Keratinocyte (primary cell): ENCODE data around the gene CUX1.

Experiments
- EZH2 ChIP-seq: IDR thresholded peaks from one replicate; pipeline ENCODE4 v1.6.1; 2012; ENCODE audit warnings: inconsistent platforms, mild to moderate bottlenecking, low read length, moderate library complexity
- TF ChIP-seq, protein P1 (sequence below), 3 experiments: IDR thresholded peaks in 1 of 3; conservative IDR thresholded peaks in 1 of 3; optimal IDR thresholded peaks in 1 of 3; 2 replicates in 2 of 3; 3 replicates in 1 of 3; pipeline versions ENCODE3 to v1.5.1; 2011; ENCODE audit warnings: low read length in 3 of 3, mild to moderate bottlenecking in 3 of 3, moderate library complexity in 2 of 3, control low read depth in 1 of 3, inconsistent platforms in 1 of 3; ENCODE audit not compliant: insufficient read depth in 2 of 3; ENCODE audit errors: extremely low read depth in 1 of 3

DNA sequence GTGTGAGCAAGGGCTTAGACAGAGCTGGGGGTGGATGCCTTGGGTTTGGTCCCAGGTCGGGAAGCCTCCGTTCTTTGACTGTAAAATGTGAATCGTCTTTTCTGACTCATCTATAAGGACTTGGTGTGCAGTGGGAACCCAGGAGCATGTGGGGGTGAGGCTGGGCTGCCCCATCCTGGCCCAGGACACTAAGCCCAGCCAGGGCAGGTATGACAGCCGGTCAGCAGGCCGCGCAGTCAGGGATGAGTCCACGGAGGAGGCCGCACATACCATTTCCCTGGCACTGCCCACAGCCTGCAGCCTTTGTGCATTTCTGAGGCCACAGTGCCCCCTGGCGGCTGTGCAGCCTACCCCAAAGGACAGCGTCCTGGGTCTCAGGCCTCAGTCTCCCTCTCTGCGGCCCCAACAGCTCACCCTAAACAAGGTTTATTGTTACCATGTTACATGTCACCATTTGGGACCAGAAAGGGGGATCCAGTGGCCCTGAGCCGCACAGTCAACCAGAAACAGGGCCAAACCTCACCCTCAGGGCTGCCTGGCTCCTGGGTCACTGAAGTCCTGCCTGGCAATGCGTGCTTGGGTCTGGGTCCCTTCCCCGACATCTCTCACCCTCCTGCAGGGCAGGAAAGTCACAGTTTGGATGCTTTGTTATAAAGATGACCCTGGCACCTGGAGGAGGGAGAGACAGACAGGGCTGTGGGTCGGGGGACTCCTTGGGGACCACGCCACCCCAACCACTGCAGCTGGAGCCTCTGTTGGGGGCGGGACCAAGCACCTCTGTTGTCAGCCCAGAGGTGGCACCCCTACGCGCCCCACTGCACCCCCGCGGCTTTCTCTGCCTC is 454.9 kb downstream of the CUX1 start:
- TF ChIP-seq, protein P1, sequence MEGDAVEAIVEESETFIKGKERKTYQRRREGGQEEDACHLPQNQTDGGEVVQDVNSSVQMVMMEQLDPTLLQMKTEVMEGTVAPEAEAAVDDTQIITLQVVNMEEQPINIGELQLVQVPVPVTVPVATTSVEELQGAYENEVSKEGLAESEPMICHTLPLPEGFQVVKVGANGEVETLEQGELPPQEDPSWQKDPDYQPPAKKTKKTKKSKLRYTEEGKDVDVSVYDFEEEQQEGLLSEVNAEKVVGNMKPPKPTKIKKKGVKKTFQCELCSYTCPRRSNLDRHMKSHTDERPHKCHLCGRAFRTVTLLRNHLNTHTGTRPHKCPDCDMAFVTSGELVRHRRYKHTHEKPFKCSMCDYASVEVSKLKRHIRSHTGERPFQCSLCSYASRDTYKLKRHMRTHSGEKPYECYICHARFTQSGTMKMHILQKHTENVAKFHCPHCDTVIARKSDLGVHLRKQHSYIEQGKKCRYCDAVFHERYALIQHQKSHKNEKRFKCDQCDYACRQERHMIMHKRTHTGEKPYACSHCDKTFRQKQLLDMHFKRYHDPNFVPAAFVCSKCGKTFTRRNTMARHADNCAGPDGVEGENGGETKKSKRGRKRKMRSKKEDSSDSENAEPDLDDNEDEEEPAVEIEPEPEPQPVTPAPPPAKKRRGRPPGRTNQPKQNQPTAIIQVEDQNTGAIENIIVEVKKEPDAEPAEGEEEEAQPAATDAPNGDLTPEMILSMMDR (optimal IDR thresholded peaks at IDR 0.05 in 1 of 3, IDR thresholded peaks at IDR 0.05 in 1 of 3, conservative IDR thresholded peaks at IDR 0.05 in 1 of 3; ENCODE audit: extremely low read depth in 1 of 3, insufficient read depth in 2 of 3, low read length in 3 of 3): peak; percentile 88 to 98 (median 95)
- TF ChIP-seq EZH2: no peak
